T-cell (primary cell): ENCODE results near the gene ZNF335. TPM values are rescaled to one million over a fixed set of nuclear protein-coding genes. Genes with fewer than 3 reads are reported as not detected.
"Not testable (repeated sequence)": the region's sequence is repeated elsewhere in the genome, so short reads cannot be mapped to it uniquely, and the experiment has no call there.

Experiments used
- ATAC-seq, 4 experiments: fragments of 200-7000 bp in 3 of 4; fragments of 150-1000 bp in 1 of 4; cut with Tn5 transposase; replicated peaks in 1 of 4; 1 replicate in 3 of 4; 2 replicates in 1 of 4; pipeline ENCODE4 v1.10.0; 2021; ENCODE audit warnings: moderate library complexity in 3 of 4, mild to moderate bottlenecking in 2 of 4, moderate number of reproducible peaks in 1 of 4
- CTCF ChIA-PET, 2 donors: fragments of 300-600 bp; sonication (Branson Sonifier 250); formaldehyde crosslinking; loops; one replicate each; lab custom pipeline; 2022; ENCODE audit warnings: antibody characterized with exemption in 2 of 2; lab: Charles Lee
- POLR2A ChIA-PET, 2 donors: fragments of 300-600 bp; sonication (Branson Sonifier 250); formaldehyde crosslinking; loops; one replicate each; lab custom pipeline; 2022; ENCODE audit warnings: antibody characterized with exemption in 2 of 2; lab: Charles Lee
- DNase-seq, 35 experiments: peaks; one replicate each; pipeline versions ENCODE4 v3.0.0 to v3.0.0-alpha.2; 2013 to 2023
- H3K27ac ChIP-seq: one replicate; pipeline ENCODE4 v1.5.1; 2013; ENCODE audit warnings: low read length
- H3K27me3 ChIP-seq, 2 experiments: replicated peaks in 1 of 2; 1 replicate in 1 of 2; 2 replicates in 1 of 2; pipeline versions ENCODE4 v1.6.1 to v1.7.0; 2013; ENCODE audit warnings: low read length in 1 of 2, mixed read lengths in 1 of 2; ENCODE audit not compliant: control insufficient read depth in 2 of 2, insufficient read depth in 2 of 2; ENCODE audit errors: extremely low read depth in 1 of 2
- H3K36me3 ChIP-seq, 2 donors: 1 replicate in 1 of 2; 2 replicates in 1 of 2; pipeline versions ENCODE4 v1.6.1 to v1.7.0; 2013; ENCODE audit warnings: low read length in 1 of 2; ENCODE audit not compliant: control insufficient read depth in 2 of 2, insufficient read depth in 1 of 2; ENCODE audit errors: extremely low read depth in 1 of 2
- H3K4me1 ChIP-seq, 2 experiments: 1 replicate in 1 of 2; 2 replicates in 1 of 2; pipeline versions ENCODE4 v1.6.1 to v1.7.0; 2013; ENCODE audit warnings: low read length in 2 of 2, mixed read lengths in 1 of 2; ENCODE audit not compliant: insufficient read depth in 2 of 2, control insufficient read depth in 1 of 2; ENCODE audit errors: extremely low read depth in 1 of 2
- H3K4me3 ChIP-seq, 2 donors: 1 replicate in 1 of 2; 2 replicates in 1 of 2; pipeline versions ENCODE4 v1.5.1 to v1.7.0; 2013; ENCODE audit warnings: mild to moderate bottlenecking in 2 of 2, low read length in 1 of 2, moderate library complexity in 1 of 2; ENCODE audit not compliant: control insufficient read depth in 1 of 2; ENCODE audit errors: extremely low read depth in 1 of 2
- H3K9me3 ChIP-seq: 2 replicates; pipeline ENCODE4 v1.7.0; 2013
- H3K27ac Mint-ChIP-seq, 2 donors: one replicate each; pipeline ENCODE4 v1.8.0; 2020 to 2021; ENCODE audit warnings: mild to moderate bottlenecking in 2 of 2, mixed read lengths in 2 of 2
- H3K27me3 Mint-ChIP-seq, 2 donors: one replicate each; pipeline ENCODE4 v1.8.0; 2021 to 2022; ENCODE audit warnings: mixed read lengths in 2 of 2
- H3K36me3 Mint-ChIP-seq: one replicate; pipeline ENCODE4 v1.8.0; 2021; ENCODE audit warnings: mixed read lengths
- H3K4me1 Mint-ChIP-seq, 3 donors: one replicate each; pipeline ENCODE4 v1.8.0; 2020 to 2022; ENCODE audit warnings: mixed read lengths in 3 of 3, mild to moderate bottlenecking in 1 of 3
- H3K4me3 Mint-ChIP-seq, 3 donors: one replicate each; pipeline ENCODE4 v1.8.0; 2020 to 2022; ENCODE audit warnings: mild to moderate bottlenecking in 3 of 3, mixed read lengths in 3 of 3, moderate library complexity in 3 of 3
- H3K9me3 Mint-ChIP-seq, 3 donors: one replicate each; pipeline ENCODE4 v1.8.0; 2020 to 2022; ENCODE audit warnings: mixed read lengths in 3 of 3
- WGBS: methylation state at CpG from one replicate; pipeline ENCODE4 v1.1.5; 2013; ENCODE audit warnings: missing lambda C conversion rate; ENCODE audit not compliant: insufficient coverage; 5-methylcytosine and 5-hydroxymethylcytosine counted together
- total RNA-seq, 35 experiments: library from RNA in 6 of 35; stranded (reverse) in 6 of 35; fragments of 120-200 nt in 1 of 35; gene quantifications; one replicate each; pipeline versions ENCODE4 v1.2.1 to v1.2.4 and lab custom pipeline; 2013 to 2026

Gene ZNF335
- total RNA-seq, 5 donors from 2014 or later (not counting 1 experiment from before 2014, with no cell fraction given), result 58.6 to 106 (median 68.3) TPM

DNA sequence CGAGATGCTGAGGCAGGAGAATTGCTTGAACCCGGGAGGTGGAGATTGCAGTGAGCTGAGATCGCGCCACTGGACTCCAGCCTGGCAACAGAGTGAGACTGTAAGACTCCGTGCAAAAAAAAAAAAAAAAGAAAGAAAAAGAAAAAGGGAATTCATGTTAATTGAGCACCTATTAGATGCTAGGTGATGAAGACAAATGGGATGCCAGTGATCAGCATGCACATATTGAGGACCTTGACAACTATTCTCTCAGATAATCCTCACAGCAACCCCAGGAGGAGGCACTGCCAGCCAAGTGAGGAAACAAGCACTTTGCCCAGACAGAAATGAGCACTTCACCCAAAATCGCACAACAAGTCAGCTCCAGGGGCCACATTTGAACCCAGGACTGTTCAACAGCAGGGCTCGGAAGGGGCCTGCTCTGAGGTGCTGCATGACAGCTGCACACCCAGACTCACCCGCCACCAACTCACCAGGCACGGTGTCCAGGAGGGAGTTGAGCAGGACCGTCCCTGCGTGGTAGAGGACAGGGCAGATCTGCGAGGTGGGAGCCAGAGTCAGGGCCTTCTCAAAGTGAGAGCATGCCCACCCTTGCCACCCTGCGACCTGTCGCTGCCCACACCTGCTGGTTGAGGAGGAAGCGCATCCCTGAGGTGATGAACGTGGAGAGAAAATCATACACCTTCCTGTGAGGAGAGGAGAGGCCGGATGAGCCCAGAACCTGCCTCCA, 64.6 kb downstream of the ZNF335 start:
- POLR2A ChIA-PET, result no interaction called here
- H3K27ac Mint-ChIP-seq, result no peak overlapping the region

GRCh38 chr20:45905505-45906079, 66.4 kb downstream of the ZNF335 start:
- DNase-seq, result no peak
- ATAC-seq, result no peak
- Mint-ChIP-seq H3K9me3 (no peaks in the 10 kb centered on the region), H3K4me3 (no peak overlapping the region), H3K27ac (no peak overlapping the region), H3K36me3 (no peaks in the 10 kb centered on the region), H3K4me1 (peaks cover 1 to 4% (median 2%) of the 10 kb centered on the region in 3 donors), H3K27me3 (no peaks in the 10 kb centered on the region)
- CTCF ChIA-PET, result no interaction called here
- peaks cover 0 to 1% of the 10 kb centered on the region in 2 experiments for H3K4me1 ChIP-seq
- H3K27me3 ChIP-seq, result peaks cover 0 to 5% of the 10 kb centered on the region in 2 experiments
- H3K27ac ChIP-seq, result no peak overlapping the region
- POLR2A ChIA-PET, result no interaction called here
- 83% methylated on average over 6 of the region's 8 CpGs for WGBS
- H3K9me3 ChIP-seq, result no peaks in the 10 kb centered on the region
- no peak overlapping the region for H3K4me3 ChIP-seq
- H3K36me3 ChIP-seq, result no peaks in the 10 kb centered on the region

More for the DNA sequence above, 64.6 kb downstream of the ZNF335 start:
- Histone ChIP-seq H3K36me3 (no peaks in the 10 kb centered on the region), H3K9me3 (no peaks in the 10 kb centered on the region), H3K27ac (no peak overlapping the region), H3K4me3 (no peak overlapping the region), H3K4me1 (peaks cover 4 to 19% of the 10 kb centered on the region in 2 experiments), H3K27me3 (peaks cover 0 to 22% of the 10 kb centered on the region in 2 experiments)
- Mint-ChIP-seq H3K36me3 (no peaks in the 10 kb centered on the region), H3K4me3 (no peak overlapping the region), H3K9me3 (no peaks in the 10 kb centered on the region), H3K27me3 (peaks cover 1 to 3% of the 10 kb centered on the region in 2 donors), H3K4me1 (peaks cover 9 to 18% (median 16%) of the 10 kb centered on the region in 3 donors)
- DNase-seq, result no peak
- no peak for ATAC-seq
- WGBS, result 85% methylated on average over 9 of the region's 17 CpGs
- CTCF ChIA-PET, result interaction anchor here in 1 of 2 donors (0.7 kb wide), 1 partner anchor 18 kb away, joined by 6 read pairs; no protein-coding TSS in a partner anchor

DNA sequence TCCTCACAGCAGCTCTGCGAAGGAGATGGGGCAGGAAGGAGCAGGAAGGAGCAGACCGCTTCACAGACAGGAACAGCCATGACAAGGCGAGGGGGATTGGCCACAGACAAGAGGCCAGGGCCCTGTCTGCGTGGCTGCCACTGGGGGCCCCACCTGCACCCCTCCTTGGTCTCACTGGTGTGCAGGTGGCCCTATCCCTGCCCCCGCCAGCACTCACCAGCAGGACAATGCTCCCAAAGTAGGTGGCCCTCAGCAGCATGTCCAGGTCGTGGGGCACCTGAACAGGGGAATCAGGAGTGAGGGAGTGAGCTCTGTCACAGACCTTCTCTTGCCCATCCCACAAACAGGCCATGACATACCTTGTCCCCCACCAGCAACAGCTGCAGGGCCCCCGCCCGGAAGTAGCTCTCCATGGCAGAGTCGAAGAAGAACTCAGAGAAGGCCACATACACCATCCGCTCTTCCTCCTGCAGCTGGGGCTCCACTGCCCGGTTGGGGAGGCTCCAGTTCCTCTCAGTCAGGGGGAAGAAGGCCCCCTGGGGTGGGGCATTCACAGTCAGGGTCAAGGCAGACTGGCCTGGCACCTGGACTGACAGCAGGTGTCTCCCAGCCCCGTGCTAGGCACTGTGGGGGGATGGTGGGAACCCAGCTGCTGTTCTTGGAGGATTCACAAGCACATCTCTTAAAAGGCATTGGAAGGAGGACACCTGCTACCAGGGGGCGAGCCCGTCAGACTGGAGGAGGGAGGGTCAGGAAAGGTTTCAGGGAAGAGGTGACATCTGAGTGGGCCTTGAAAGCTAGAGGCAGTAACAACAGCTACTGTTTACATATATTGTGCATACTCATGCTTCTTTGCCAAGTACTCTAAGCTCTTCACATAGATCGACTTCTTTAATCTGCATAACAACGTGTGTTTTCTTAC, 67.2 kb downstream of the ZNF335 start:
- no peaks in the 10 kb centered on the region for H3K9me3 Mint-ChIP-seq
- 63% methylated on average over 7 of the region's 16 CpGs for WGBS
- Histone ChIP-seq H3K9me3 (no peaks in the 10 kb centered on the region), H3K27ac (no peak overlapping the region), H3K27me3 (peaks cover 0 to 5% of the 10 kb centered on the region in 2 experiments), H3K4me1 (no peaks in the 10 kb centered on the region), H3K4me3 (no peak overlapping the region), H3K36me3 (no peaks in the 10 kb centered on the region)
- no peaks in the 10 kb centered on the region for H3K27me3 Mint-ChIP-seq
- ChIA-PET CTCF (no interaction called here), POLR2A (no interaction called here)
- no peaks in the 10 kb centered on the region for H3K4me1 Mint-ChIP-seq
- DNase-seq (no peak), ATAC-seq (no peak)
- H3K36me3 Mint-ChIP-seq, result no peaks in the 10 kb centered on the region
- H3K4me3 Mint-ChIP-seq, result no peak overlapping the region
- no peak overlapping the region for H3K27ac Mint-ChIP-seq

DNA sequence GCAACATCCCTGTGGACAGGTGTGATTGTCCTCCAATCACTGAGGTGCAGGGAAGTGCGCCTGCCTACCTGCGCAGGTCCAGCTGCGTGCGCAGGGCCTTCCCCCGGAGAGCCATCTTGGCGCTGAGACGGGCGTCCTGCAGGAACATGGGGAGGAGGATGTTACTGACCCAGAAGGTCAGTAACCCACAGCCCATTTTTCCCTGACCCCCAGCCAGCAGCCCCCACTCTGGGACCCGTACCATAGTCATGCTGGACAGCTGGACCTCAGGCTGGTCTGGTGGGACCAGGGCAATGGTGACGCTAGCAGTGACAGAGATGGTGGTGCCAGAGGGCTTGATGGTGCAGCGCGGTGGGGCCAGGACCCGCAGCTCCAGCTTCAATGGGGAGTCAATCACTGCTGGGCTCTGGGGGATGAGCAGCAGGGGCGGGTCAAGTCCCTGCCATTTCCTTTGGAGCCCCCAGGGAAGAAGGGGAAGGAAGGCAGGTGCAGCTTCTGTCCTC, 69.8 kb downstream of the ZNF335 start:
- ATAC-seq, result no peak
- Histone ChIP-seq H3K27ac (no peak overlapping the region), H3K4me1 (no peaks in the 10 kb centered on the region), H3K9me3 (no peaks in the 10 kb centered on the region), H3K36me3 (peaks cover 7 to 18% of the 10 kb centered on the region in 2 donors), H3K27me3 (peaks cover 0 to 3% of the 10 kb centered on the region in 2 experiments), H3K4me3 (no peak overlapping the region)
- WGBS, result 96% methylated on average over 9 of the region's 14 CpGs
- ChIA-PET POLR2A (no interaction called here), CTCF (interaction anchor here in 1 of 2 donors (0.9 kb wide), 1 partner anchor 21 kb away, joined by 3 read pairs; the partner anchor contains the start of gene ZSWIM1)
- Mint-ChIP-seq H3K27ac (no peak overlapping the region), H3K27me3 (no peaks in the 10 kb centered on the region), H3K36me3 (peaks cover 11% of the 10 kb centered on the region), H3K9me3 (no peaks in the 10 kb centered on the region), H3K4me1 (no peaks in the 10 kb centered on the region), H3K4me3 (no peak overlapping the region)
- no peak for DNase-seq

DNA sequence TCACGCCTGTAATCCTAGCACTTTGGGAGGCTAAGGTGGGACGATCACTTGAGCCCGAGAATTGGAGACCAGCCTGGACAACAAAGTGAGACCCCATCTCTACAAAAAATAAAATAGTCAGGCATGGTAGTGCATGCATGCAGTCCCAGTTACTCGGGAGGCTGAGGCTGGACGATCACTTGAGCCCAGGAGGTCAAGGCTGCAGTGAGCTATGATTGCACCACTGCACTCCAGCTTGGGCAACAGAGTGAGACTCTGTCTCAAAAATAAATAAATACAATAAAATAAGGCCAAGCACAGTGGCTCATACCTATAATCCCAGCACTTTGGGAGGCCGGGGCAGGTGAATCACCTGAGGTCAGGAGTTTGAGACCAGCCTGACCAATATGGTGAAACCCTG, 70.7 kb downstream of the ZNF335 start:
- CTCF ChIA-PET, H3K4me1 Mint-ChIP-seq, H3K27me3 Mint-ChIP-seq, H3K27me3 ChIP-seq, H3K27ac Mint-ChIP-seq, H3K4me3 ChIP-seq, H3K27ac ChIP-seq, DNase-seq, H3K9me3 Mint-ChIP-seq, H3K9me3 ChIP-seq, POLR2A ChIA-PET, H3K4me1 ChIP-seq, H3K4me3 Mint-ChIP-seq, ATAC-seq: not testable (repeated sequence)
- H3K36me3 Mint-ChIP-seq, result peaks cover 11% of the 10 kb centered on the region
- WGBS, result 100% methylated on average over 1 of the region's 6 CpGs
- H3K36me3 ChIP-seq, result peaks cover 13 to 25% of the 10 kb centered on the region in 2 donors
